DMS114 treated with DMSO at 0.1 percent for 48 hours (cell line): ENCODE data around the gene CD83.

Source experiments
- DNase-seq: peaks from one replicate; lab custom pipeline; 2025; ENCODE audit not compliant: unreplicated experiment; lab: John Stamatoyannopoulos, UW

Gene CD83

DNA sequence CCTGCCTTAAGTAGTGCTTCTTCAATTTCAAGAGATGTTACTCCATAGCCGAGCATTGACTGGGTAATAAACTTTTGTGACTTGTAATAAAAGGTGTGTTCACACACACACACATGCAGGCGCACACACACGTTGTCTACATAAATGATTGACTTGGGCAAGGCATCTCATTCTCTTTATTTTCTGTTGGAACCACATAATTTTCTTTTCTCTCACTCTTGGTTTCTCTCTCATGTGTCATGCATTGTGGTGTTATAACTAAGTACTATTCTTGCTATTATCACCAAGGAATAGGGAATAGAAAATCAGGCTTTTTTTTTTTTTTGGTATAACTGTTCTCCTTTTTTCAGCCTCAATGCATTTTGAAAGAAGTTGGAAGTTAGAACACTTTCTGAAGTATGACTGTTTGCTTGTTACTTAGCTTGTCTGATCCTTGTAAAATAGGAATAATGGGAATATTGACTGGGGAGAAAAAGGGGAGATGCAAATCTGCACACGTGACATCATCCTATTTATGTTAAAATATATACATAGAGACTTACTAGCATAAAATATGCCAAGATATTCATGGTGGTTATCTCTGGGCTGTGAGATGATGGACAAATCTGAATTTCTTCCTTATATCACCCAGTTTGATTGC, 26.1 kb upstream of the CD83 start:
- no peak for DNase-seq

DNA sequence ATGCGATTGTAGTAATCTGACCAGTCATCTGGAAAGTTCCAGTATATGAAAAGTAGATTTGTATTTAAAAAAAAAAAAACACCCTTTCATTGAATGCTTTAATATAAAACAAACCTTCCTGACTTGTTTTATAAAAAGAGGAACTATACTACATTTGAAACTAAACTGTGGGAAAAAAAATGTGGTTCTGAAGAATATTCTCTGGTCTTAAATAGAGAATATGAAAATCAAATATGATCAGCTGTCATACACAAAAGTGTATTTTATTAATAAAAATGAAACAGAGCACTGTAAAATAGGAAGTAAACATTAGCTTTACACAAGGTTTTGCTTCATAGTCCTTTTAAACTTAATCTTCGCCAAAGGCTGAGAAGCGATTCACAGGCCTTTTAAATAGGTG, 25.3 kb upstream of the CD83 start:
- DNase-seq: no peak

DNA sequence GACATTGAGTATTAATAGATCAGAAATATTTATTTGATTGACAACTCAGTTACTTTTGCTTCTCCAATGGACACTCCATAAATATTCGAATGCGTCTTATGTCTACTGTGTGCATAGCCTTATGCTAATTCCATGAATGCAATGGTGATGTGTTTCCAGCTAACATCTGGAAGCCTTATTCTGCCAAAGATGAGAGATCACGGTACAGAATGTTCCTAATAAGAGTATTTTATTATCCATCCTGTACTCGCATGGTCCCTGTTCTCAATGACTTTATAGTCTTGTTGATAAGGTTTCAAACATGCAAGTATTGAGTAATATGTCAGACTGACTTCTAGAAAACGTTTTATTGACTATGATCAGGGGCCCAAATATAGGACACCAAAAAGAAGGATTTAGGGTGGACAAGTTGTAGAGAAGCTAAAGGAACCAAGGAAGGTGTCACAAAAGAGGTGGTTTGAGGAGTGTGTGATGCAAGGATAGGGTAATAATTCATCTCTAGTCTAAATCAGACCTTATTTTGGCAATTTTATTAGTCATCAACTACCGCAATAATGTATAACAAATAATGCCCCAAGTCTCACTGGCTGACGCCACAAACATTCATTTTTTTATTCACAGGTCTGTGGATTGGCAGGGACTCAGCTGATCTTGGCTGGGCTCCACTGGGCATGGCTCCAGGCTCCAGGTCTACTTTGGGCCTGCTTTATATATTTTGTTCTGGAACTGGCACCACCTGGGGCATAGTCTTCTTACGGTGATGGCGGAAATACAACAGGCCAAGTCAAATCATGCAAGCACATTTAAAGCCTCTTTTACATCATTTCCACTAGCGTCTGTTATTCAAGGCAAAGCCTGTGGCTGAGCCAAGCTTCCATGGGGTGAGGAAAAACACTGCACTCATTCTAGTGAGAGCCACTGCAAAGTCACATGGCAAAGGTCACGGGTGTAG, 24.5 kb upstream of the CD83 start:
- no peak for DNase-seq

GRCh38 chr6:14094721-14095120, 22.9 kb upstream of the CD83 start:
- no peak for DNase-seq

- DNase-seq: no peak
Measured at GRCh38 chr6:14095437-14095836, 22.1 kb upstream of the CD83 start.

DNA sequence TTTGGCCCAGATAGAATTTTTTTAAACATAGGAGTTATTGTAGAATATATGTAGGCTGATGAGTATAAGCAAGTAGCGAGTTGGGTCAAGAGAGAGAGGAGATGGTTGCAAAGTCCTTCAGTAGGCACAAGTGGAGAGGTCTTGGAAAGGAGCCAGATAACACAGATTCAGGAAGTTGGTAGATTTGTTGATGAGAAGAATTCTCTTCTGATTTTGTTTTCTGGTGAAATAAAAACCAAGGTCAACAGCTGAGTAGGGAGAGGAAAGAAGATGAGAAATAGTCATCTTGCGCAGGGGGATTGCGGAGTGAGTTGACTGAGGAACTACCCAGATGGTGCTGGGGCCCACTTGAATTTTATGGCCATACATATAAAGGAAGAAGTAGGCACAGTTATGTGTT, 17.4 kb upstream of the CD83 start:
- DNase-seq: no peak

GRCh38 chr6:14100966-14101365, 16.6 kb upstream of the CD83 start:
- no peak for DNase-seq

DNA sequence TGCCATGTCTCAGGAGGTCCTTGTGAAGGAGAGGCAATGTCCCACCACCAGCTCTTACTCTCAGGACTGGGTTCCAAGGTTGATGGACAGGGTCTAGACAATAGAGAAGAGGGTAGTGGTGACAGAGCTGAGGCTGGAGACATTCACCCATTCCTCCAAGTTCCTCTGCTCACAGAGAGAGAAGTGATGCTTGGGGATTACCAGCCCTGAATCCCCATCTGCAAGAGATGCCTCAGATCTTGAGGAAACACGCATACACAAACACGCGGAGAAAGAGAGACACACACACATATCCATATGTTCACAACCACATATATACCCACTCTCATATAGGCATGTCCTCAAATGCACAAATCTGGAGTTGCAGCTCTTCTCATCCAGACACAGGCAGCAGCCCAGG, 15.2 kb upstream of the CD83 start:
- no peak for DNase-seq

DNA sequence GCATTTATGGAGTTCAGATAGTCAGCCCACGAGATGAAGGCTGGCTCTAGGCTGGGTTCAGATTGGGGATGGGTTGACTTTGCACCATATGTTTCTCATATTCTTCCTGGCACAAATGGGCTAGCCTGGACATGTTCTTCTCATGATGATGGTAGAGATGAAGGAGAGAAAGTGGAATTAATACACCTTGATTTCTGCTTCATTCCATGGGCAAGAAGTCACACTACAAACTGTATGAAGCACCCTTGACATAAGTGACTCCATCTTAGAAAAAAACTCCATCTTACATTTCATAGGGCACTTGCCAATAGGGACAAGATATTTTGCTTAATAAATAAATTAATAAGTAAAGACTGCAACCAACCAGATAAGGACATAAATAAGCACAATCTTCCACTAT, 12.0 kb upstream of the CD83 start:
- no peak for DNase-seq

- DNase-seq: no peak
Measured at GRCh38 chr6:14107000-14107399, 10.6 kb upstream of the CD83 start.

DNA sequence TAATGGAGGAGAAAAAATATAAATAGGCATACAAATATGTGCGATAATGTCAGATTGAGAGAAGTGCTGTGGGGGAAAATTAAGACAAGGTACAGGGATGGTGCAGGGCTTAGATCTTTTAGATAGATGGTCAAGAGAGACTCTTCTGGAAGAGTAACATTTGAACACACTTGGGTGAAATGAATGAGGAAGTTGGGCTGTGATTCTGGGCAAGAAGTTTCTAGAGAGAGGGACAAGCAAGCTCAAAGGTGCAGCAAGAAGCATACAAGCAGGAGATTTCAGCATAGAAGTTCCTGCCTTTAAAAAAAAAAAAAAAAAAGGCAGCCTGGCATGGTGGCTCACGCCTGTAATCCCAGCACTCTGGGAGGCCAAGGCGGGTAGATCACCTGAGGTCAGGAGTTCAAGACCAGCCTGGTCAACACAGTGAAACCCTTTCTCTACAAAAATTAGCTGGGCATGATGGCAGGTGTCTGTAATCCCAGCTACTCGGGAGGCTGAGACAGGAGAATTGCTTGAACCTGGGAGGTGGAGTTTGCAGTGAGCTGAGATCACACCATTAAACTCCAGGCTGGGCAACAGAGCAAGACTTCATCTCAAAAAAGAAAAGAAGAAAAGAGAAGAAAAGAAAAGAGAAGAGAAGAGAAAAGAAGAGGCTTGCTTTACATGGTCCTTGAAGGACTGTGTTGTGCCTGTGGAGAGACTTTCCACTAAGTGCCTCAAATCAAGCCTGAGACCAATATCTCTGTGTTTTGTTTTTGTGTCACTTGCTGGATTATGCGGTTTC, 9.7 kb upstream of the CD83 start:
- DNase-seq: no peak

DNA sequence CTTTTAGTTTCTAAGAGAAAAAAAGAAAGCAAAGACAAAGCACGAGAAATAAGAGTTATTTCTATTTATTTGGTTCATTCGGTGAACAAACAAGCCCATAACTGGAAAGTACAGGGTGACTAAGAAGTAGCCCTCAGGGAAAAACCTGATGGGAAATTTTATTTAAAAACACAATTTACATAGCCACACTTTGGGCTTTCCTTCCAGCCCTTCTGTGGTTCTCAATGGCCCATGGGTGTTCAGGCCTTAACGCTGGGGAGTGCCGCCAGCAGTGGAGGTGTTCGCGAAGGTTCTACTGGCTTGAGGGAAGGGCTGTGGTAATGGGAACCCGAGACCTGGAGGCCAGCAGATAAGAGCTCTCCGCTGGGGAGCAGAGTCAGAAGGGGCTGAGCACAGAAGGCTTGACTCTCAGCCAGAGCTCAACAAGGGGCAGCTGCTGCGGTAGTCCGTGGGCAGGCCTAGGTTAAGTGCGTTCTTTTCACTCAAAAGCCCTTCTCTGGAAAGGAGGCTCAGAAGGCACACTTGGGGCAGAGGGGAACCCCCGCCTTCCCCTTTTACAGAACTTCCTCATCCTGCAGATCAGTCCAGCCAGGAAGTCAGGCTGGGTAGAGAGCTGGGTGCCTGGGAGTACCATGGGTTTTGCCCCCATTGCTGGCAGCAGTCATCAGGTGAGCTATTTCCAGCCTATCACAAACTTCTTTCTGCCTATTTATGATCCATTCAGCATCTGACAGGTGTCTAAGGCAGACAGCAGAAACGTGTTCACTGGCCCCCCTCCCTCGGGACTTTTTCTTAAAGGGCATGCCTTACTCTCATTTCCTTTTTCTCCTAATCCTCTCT, 8.8 kb upstream of the CD83 start:
- DNase-seq: no peak

DNA sequence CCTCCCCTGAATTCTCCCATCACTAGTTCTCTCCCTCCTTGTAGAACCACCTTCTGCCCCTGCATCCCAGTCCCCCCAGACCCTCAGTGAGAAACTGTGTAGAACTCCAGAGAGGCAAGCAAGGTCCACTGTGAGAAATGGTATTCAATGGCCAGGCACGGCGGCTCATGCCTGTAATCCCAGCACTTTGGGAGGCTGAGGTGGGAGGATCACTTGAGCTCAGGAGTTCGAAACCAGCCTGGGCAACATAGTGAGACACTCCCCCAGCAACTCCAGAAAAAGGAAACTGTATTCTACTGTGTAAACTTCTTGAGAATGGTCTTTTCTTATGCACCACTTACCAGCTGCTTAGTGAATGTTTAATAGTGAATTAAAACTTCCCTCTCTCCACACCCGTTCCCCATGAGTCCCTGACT, 8.2 kb upstream of the CD83 start:
- no peak for DNase-seq

- DNase-seq: no peak
Measured at GRCh38 chr6:14110001-14110818, 7.4 kb upstream of the CD83 start.

DNA sequence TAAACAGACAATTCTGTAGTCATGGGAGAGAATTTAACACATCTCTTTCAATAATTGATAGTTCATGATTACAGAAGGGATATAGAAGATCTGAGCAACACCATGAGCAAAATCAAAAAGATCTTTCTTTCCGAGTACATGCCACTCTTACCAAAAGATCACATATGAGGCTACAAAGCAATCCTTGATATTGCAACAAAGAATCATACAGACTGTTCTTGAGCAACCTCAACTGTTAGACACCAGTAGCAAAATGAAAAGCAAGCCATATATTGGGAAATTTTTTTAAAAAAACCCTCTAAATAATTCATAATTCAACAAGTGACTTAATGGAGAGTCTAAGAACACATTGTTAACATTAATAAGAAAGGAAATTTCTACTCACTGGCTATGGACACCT, 3.6 kb upstream of the CD83 start:
- no peak for DNase-seq

DNA sequence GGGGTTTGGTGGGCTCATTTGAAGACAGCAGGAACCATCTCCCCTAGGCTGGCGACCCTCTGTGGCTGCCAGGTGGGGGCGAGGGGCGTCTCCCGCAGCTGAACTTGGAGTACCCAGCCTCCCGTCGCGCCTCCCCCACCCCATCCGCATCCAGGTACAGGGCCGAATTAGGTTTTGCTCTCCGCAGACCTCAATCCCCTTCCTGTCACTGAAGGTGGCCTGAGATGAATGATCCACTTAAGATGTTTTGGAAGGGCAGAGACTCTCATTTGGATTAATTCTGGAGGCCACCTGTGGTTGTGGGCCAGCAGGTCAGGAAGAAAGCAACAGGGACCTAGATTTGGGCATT, 493 bp downstream of the CD83 start:
- no peak for DNase-seq

DNA sequence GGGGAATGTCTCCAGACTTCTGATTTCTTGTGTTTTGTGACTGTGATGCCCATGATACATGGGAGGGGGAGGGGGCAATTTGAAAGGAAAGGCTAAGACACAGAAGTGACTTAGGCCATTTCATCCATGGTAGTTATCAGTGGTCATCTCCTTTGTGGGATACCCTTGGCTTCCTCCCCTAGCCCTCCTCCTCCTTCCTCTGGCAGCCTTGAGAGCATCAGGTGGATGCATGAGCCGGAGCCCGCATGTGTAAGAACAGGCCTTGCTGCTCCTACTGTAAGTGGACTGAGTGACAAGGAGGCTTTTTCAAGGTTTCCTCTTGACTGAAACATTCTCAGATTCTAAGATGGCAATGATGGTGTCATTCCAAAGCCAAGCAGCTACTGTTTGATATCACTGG, 874 bp downstream of the CD83 start:
- no peak for DNase-seq

DNA sequence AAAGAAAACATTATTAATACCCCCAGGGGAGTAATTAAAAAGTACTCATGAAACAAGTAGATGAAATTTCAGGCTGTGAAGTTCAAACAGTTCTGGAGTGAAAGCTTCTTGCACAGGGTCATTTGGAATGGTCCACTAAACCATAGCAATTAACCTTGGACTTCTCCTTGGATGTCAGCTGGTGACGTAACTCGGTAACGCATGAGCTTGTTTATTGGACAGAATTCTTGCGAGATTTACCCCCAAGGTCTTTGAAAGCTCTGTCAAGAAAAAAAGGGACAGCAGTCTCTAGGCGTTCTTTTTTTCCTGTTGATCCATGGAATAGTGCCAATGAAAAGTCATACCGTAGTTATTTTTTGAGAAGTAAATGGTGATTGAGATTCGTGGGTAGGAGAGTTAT, 2.2 kb downstream of the CD83 start:
- DNase-seq: no peak

DNA sequence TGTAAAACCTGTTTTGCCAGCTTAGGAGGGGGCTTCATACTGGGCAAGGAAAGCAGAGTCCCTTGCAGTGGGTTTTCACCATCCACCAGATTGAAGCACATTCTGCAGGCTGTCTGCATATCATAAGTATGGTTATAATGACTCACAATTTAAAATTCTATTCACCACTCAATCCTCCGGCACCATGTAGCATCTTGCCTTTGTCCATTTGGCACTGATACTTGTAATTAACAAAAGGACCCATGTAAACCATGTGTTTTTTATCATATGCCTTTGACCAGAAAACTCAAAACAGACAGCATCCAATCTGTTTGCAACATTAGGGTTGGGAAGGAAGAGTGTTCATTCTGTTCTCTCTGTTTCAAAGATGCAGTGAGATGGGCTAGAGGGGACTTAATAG, 3.0 kb downstream of the CD83 start:
- no peak for DNase-seq

DNA sequence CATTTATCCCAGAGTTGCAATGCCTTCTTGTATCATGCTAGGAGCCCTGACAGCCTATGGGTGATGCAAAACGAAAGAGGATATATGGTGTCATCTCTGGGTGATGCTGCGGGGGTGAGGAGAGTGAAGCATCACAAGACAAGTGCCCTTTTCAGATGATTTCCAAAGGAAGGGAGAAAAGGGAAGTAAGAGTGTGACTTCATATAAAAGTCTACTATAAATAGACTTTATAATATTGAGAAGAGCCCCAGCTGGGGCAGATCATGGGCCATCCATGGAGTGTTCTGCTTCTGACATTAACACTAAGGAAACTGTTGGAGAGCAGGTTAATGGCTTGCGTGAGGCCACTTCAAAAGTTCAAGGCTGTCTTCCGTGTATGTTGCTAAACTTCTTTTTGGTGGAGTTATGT, 4.4 kb downstream of the CD83 start:
- no peak for DNase-seq
